Naive thymus-derived CD4-positive, alpha-beta T cell (primary cell): Measurements from ENCODE around the gene PELI1. TPM values are rescaled to one million over a fixed set of nuclear protein-coding genes. Genes with fewer than 3 reads are reported as not detected.
A peak's percentile ranks its signal among the peaks of the same experiment; 100 is the strongest.

Experiments
- ATAC-seq: fragments of 150-1000 bp; cut with Tn5 transposase; 2 replicates; pipeline ENCODE4 v1.10.0; 2021; ENCODE audit warnings: mild to moderate bottlenecking, moderate library complexity
- CTCF ChIA-PET: fragments of 350-600 bp; sonication (Branson Sonifier 250); formaldehyde crosslinking; loops from one replicate; lab custom pipeline; 2021; ENCODE audit warnings: antibody characterized with exemption; lab: Charles Lee
- POLR2A ChIA-PET: fragments of 350-600 bp; sonication (Branson Sonifier 250); formaldehyde crosslinking; loops from one replicate; lab custom pipeline; 2021; ENCODE audit warnings: antibody characterized with exemption, inconsistent platforms; lab: Charles Lee
- DNase-seq, 9 donors: peaks; one replicate each; pipeline versions ENCODE4 v3.0.0 to v3.0.0-alpha.2; 2020 to 2022; ENCODE audit warnings: mixed read lengths in 1 of 9
- H3K27ac ChIP-seq: one replicate; pipeline ENCODE4 v1.7.0; 2013; ENCODE audit warnings: mild to moderate bottlenecking, low read depth, low read length, moderate library complexity
- H3K27me3 ChIP-seq, 2 donors: one replicate each; pipeline ENCODE4 v1.7.0; 2013; ENCODE audit warnings: low read length in 2 of 2, mild to moderate bottlenecking in 2 of 2, moderate library complexity in 2 of 2; ENCODE audit not compliant: control insufficient read depth in 2 of 2, insufficient read depth in 2 of 2
- H3K36me3 ChIP-seq, 3 experiments: 1 replicate in 2 of 3; 2 replicates in 1 of 3; pipeline ENCODE4 v1.7.0; 2013; ENCODE audit warnings: low read length in 3 of 3, mild to moderate bottlenecking in 3 of 3, moderate library complexity in 1 of 3; ENCODE audit not compliant: insufficient read depth in 3 of 3, control insufficient read depth in 2 of 3
- H3K4me1 ChIP-seq, 2 donors: one replicate each; pipeline ENCODE4 v1.7.0; 2013; ENCODE audit warnings: low read length in 2 of 2, mild to moderate bottlenecking in 2 of 2, moderate library complexity in 1 of 2; ENCODE audit not compliant: control insufficient read depth in 2 of 2, insufficient read depth in 2 of 2
- H3K4me3 ChIP-seq: 2 replicates; pipeline ENCODE4 v1.7.0; 2013; ENCODE audit warnings: mild to moderate bottlenecking, low read length
- H3K9me3 ChIP-seq, 3 experiments: 1 replicate in 2 of 3; 2 replicates in 1 of 3; pipeline ENCODE4 v1.7.0; 2013; ENCODE audit warnings: low read length in 3 of 3; ENCODE audit not compliant: control insufficient read depth in 2 of 3
- H3K27ac Mint-ChIP-seq, 9 donors: one replicate each; pipeline ENCODE4 v1.8.0; 2020 to 2022; ENCODE audit warnings: mixed read lengths in 9 of 9, mild to moderate bottlenecking in 8 of 9, moderate library complexity in 5 of 9, inconsistent platforms in 2 of 9
- H3K27me3 Mint-ChIP-seq, 5 donors: one replicate each; pipeline ENCODE4 v1.8.0; 2021 to 2022; ENCODE audit warnings: mixed read lengths in 5 of 5, mild to moderate bottlenecking in 1 of 5
- H3K36me3 Mint-ChIP-seq, 5 donors: one replicate each; pipeline ENCODE4 v1.8.0; 2020 to 2022; ENCODE audit warnings: mixed read lengths in 5 of 5, mild to moderate bottlenecking in 3 of 5, inconsistent platforms in 1 of 5
- H3K4me1 Mint-ChIP-seq, 7 donors: one replicate each; pipeline ENCODE4 v1.8.0; 2020 to 2022; ENCODE audit warnings: mixed read lengths in 7 of 7, mild to moderate bottlenecking in 3 of 7, inconsistent platforms in 1 of 7
- H3K4me3 Mint-ChIP-seq, 10 donors: one replicate each; pipeline ENCODE4 v1.8.0; 2020 to 2022; ENCODE audit warnings: mild to moderate bottlenecking in 10 of 10, mixed read lengths in 10 of 10, moderate library complexity in 6 of 10, inconsistent platforms in 2 of 10
- H3K9me3 Mint-ChIP-seq, 11 donors: one replicate each; pipeline ENCODE4 v1.8.0; 2020 to 2022; ENCODE audit warnings: mixed read lengths in 11 of 11, mild to moderate bottlenecking in 4 of 11, inconsistent platforms in 1 of 11, moderate library complexity in 1 of 11
- intact Hi-C, 2 donors: fragments of 100-400 bp; cut with micrococcal nuclease; formaldehyde crosslinking; loops; one replicate each; pipeline ENCODE4 v1.15.1; 2023
- polyA plus RNA-seq, 2 donors: library from polyadenylated mRNA; unstranded; fragments of 300-500 nt; fragmentation: Illumina TruSeq; gene quantifications; one replicate each; pipeline ENCODE4 v1.2.3, GENCODE V29; 2021
- total RNA-seq, 6 experiments: library from RNA in 5 of 6; stranded (reverse) in 5 of 6; gene quantifications; 1 replicate in 5 of 6; 2 replicates in 1 of 6; pipeline ENCODE4 v1.2.3 and lab custom pipeline; 2021 to 2026

PELI1 gene
- total and polyA plus RNA-seq, 7 experiments from 2014 or later, result 12.3 to 170 (median 52.3) TPM

DNA sequence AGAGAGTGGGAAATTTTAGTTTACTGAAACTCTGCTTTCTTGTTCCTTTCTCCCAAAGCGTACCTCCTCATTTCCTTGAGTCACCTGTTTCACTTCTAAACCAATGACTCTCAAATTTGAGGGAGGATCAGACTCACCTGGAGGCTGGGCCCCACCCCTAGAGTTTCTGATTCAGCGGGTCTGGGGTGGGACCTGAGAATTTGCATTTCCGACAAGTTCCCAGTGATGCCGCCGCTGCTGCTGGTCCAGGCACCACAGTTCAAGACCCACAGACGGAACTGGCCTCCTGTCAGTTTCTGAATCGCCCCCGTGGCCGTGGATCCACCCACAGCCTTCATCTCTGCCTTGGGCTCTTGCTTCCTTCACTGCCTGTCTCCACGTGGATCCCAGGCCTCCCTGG, 44.9 kb upstream of the PELI1 start:
- no peaks in the 10 kb centered on the region for H3K36me3 ChIP-seq
- intact Hi-C loops, result loop anchor here in 1 of 2 donors (2.0 kb wide), 1 partner anchor 14 kb away; no protein-coding TSS in a partner anchor
- Mint-ChIP-seq H3K4me3 (no peak overlapping the region), H3K36me3 (peaks cover 0 to 7% (median 0%) of the 10 kb centered on the region in 5 donors), H3K4me1 (peaks cover 16 to 41% (median 37%) of the 10 kb centered on the region in 7 donors), H3K27ac (peak overlapping the region in 2 of 9 donors; percentile 19), H3K27me3 (peaks cover 0 to 21% (median 0%) of the 10 kb centered on the region in 5 donors), H3K9me3 (peaks cover 0 to 4% (median 0%) of the 10 kb centered on the region in 11 donors)
- H3K27me3 ChIP-seq, result no peaks in the 10 kb centered on the region
- ChIA-PET POLR2A (interaction anchor here (1.2 kb wide), 1 partner anchor 10 kb away, joined by 10 read pairs; no protein-coding TSS in a partner anchor), CTCF (interaction anchor here (1.1 kb wide), 1 partner anchor 15 kb away, joined by 3 read pairs; no protein-coding TSS in a partner anchor)
- no peak for DNase-seq
- ATAC-seq, result no peak
- no peak overlapping the region for H3K27ac ChIP-seq
- no peaks in the 10 kb centered on the region for H3K4me1 ChIP-seq
- no peak overlapping the region for H3K4me3 ChIP-seq
- H3K9me3 ChIP-seq, result no peaks in the 10 kb centered on the region

DNA sequence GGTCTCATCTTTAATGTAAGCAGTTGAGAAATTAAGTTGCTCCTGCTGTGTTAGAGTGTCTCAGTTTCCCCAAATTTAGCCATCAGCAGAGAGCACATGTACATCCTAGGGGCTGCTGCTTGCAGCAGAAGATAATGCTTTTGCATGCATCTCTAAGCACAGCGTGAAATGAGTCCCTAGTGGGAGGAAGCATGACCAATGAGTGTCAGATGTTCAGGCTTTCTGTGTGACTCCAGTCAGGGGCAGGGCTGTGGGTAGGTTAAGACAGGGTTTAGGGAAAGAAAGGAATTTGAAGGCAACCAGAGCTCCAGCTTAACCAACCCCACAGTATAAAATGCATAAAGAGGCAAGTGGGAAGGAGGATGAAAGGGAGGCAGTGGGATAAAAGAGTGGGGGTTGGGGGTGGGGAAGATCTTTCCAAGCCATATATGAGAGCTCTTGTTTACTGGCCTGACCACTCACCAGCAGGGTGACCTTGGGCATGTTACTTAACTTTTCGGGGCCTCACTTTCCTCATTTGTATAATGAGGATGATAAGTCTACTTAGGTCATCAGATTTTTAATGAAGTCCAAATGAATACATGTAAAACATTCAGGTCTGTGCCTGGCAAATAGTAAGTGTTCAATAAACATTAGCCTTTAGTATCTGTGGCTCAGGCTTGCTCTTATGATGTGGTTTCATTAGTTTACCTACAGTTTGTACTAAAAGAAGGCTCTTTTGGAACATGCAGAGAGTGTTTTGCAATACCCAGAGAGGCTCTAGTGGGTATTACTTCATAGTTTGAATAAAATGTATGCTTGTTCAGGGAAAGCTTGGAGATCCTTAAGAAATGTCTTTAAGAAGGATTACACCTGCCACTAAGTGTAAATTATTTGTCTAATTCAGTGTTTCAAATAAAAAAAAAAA, 42.7 kb upstream of the PELI1 start:
- H3K4me1 ChIP-seq, result no peaks in the 10 kb centered on the region
- ChIA-PET CTCF (no interaction called here), POLR2A (interaction anchor here (0.5 kb wide), 1 partner anchor 15 kb away, joined by 4 read pairs; no protein-coding TSS in a partner anchor)
- H3K4me1 Mint-ChIP-seq, result peaks cover 16 to 38% (median 34%) of the 10 kb centered on the region in 7 donors
- H3K36me3 Mint-ChIP-seq, result peaks cover 0 to 4% (median 0%) of the 10 kb centered on the region in 5 donors
- intact Hi-C loops, result no loop called here
- peak overlapping the region in 1 of 9 donors; percentile 7 for H3K27ac Mint-ChIP-seq
- DNase-seq (no peak), ATAC-seq (no peak)
- no peaks in the 10 kb centered on the region for H3K36me3 ChIP-seq
- H3K27me3 Mint-ChIP-seq, result peaks cover 0 to 24% (median 0%) of the 10 kb centered on the region in 5 donors
- no peak overlapping the region for H3K4me3 ChIP-seq
- no peaks in the 10 kb centered on the region for H3K27me3 ChIP-seq
- no peaks in the 10 kb centered on the region for H3K9me3 ChIP-seq
- H3K9me3 Mint-ChIP-seq, result peaks cover 0 to 4% (median 0%) of the 10 kb centered on the region in 11 donors
- no peak overlapping the region for H3K27ac ChIP-seq
- H3K4me3 Mint-ChIP-seq, result no peak overlapping the region

DNA sequence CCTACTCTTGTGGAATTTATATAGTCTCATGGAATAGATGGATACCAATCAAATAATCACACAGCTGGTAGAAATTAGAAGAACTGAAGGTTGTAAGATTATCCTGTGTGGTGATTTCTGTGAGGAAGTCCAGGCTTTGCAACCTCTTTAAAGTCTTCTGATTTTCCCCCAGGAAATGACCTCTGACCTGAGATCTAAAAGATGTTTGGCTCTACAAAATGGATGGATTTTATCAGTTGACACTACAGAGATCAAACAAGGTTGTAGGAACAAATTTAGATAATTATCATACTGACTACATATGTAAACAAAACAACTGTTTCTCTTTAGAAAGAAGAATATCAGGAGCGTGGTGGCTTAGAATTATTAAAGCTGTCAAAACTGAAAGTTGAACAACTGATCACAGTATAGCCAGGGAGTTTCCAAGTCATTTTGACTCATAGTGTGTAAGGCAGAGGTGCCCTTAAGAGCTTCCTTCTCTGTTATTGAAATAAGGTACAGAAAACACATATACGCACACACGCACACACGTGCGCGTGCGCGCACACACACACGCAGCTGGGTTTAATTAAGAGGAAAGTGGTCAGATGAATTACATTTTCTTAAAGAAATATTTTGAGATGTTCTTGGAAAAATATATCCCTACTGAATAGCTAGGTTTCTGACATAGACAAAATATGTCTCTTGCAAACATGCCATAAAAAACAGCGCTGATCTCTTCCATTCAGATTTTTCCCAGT, 35.5 kb upstream of the PELI1 start:
- peak; percentile 34 for ATAC-seq
- intact Hi-C loops, result no loop called here
- POLR2A ChIA-PET, result interaction anchor here (0.6 to 1.3 kb wide), 2 partner anchors 9 to 11 kb away, joined by 3 to 10 read pairs; no protein-coding TSS in a partner anchor
- no peak overlapping the region for H3K4me3 Mint-ChIP-seq
- CTCF ChIA-PET, result no interaction called here
- no peak for DNase-seq
- H3K27me3 ChIP-seq, result no peaks in the 10 kb centered on the region
- H3K27me3 Mint-ChIP-seq, result peaks cover 0 to 9% (median 0%) of the 10 kb centered on the region in 5 donors
- no peaks in the 10 kb centered on the region for H3K36me3 ChIP-seq
- H3K36me3 Mint-ChIP-seq, result peaks cover 0 to 4% (median 0%) of the 10 kb centered on the region in 5 donors
- H3K9me3 Mint-ChIP-seq, result no peaks in the 10 kb centered on the region
- H3K4me1 Mint-ChIP-seq, result peaks cover 0 to 16% (median 0%) of the 10 kb centered on the region in 7 donors
- no peak overlapping the region for H3K27ac ChIP-seq
- no peaks in the 10 kb centered on the region for H3K4me1 ChIP-seq
- peak overlapping the region in 1 of 9 donors; percentile 64 for H3K27ac Mint-ChIP-seq
- no peaks in the 10 kb centered on the region for H3K9me3 ChIP-seq
- H3K4me3 ChIP-seq, result no peak overlapping the region

DNA sequence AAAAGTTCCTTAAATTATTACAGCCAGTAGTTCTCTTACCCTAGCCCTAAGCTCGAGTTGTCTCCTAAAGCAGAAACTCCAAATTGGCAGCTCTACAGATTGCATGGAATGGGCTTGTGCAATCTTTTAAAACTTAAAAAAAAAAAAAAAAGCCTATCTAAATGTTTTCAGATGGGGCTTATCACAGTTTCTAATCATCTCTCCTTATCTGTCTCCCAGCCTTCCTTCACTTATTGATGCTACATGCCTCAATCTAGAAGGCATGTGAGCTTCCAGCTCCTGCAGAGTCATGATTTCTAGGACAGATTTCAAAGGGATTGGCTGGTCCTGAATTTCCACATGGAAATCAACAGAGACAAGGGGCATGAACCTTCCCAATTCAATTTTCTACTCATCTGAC, 33.1 kb upstream of the PELI1 start:
- Histone ChIP-seq H3K36me3 (no peaks in the 10 kb centered on the region), H3K27me3 (no peaks in the 10 kb centered on the region), H3K4me3 (no peak overlapping the region), H3K27ac (no peak overlapping the region), H3K9me3 (no peaks in the 10 kb centered on the region), H3K4me1 (no peaks in the 10 kb centered on the region)
- Mint-ChIP-seq H3K27me3 (peaks cover 0 to 6% (median 0%) of the 10 kb centered on the region in 5 donors), H3K9me3 (no peaks in the 10 kb centered on the region), H3K4me1 (peaks cover 0 to 15% (median 0%) of the 10 kb centered on the region in 7 donors), H3K4me3 (no peak overlapping the region), H3K36me3 (no peaks in the 10 kb centered on the region), H3K27ac (no peak overlapping the region)
- POLR2A ChIA-PET, result no interaction called here
- intact Hi-C loops, result no loop called here
- CTCF ChIA-PET, result interaction anchor here (0.6 kb wide), 1 partner anchor 70 kb away, joined by 3 read pairs; no protein-coding TSS in a partner anchor
- ATAC-seq, result no peak
- DNase-seq, result no peak

DNA sequence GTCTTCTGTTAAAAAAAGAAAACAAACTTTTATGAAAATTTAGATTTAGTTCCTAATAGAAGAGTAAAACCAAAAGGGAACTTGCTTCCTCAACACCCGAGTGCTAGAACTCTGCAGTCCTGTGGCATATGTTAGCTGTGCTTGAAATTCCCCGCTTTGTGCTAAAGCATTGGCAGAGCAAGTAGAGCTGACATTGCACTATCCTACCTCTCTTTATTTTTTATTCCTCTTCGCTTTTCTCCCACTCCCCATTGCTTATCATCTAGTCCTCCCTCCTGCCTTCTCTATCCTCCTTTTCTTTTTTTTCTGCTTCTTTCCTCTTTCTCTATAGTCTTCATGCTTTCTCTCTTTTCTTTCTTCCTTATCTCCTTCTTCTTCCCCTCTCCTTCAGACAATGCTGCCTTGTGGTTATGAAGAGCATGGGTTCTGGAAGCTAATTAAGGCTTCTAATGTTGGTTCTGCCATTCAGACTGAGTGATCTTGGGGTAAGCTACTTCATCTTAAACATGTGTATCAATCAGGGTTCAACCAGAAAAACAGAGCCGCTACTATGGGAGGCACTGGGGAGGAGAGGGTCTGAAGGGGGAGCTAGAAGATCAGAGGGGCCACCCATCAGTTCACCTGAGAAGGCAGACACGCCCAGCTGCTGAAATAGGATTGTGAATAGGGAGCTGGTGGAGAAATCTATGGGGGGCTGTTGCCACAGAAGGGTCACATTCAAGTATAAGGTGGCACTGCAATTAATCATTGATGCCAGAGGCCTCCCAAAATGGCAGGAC, 31.4 kb upstream of the PELI1 start:
- no peaks in the 10 kb centered on the region for H3K9me3 ChIP-seq
- ChIA-PET POLR2A (interaction anchor here (0.6 to 0.9 kb wide), 2 partner anchors 54 to 970 kb away, joined by 3 to 4 read pairs; no protein-coding TSS in a partner anchor), CTCF (no interaction called here)
- H3K27ac ChIP-seq, result no peak overlapping the region
- Mint-ChIP-seq H3K4me1 (peaks cover 0 to 9% (median 0%) of the 10 kb centered on the region in 7 donors), H3K27ac (no peak overlapping the region), H3K9me3 (no peaks in the 10 kb centered on the region), H3K4me3 (no peak overlapping the region), H3K27me3 (peaks cover 0 to 6% (median 0%) of the 10 kb centered on the region in 5 donors), H3K36me3 (no peaks in the 10 kb centered on the region)
- DNase-seq (no peak), ATAC-seq (no peak)
- H3K36me3 ChIP-seq, result no peaks in the 10 kb centered on the region
- intact Hi-C loops, result no loop called here
- no peak overlapping the region for H3K4me3 ChIP-seq
- H3K4me1 ChIP-seq, result no peaks in the 10 kb centered on the region
- no peaks in the 10 kb centered on the region for H3K27me3 ChIP-seq
